ENCODE measurements around the gene OR10A3. TPM values are rescaled to one million over a fixed set of nuclear protein-coding genes. Genes with fewer than 3 reads are reported as not detected.
"Not testable (repeated sequence)": the region's sequence is repeated elsewhere in the genome, so short reads cannot be mapped to it uniquely, and the experiment has no call there.

OR10A3 gene, protein sequence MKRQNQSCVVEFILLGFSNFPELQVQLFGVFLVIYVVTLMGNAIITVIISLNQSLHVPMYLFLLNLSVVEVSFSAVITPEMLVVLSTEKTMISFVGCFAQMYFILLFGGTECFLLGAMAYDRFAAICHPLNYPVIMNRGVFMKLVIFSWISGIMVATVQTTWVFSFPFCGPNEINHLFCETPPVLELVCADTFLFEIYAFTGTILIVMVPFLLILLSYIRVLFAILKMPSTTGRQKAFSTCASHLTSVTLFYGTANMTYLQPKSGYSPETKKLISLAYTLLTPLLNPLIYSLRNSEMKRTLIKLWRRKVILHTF
- not detected for total RNA-seq

DNA sequence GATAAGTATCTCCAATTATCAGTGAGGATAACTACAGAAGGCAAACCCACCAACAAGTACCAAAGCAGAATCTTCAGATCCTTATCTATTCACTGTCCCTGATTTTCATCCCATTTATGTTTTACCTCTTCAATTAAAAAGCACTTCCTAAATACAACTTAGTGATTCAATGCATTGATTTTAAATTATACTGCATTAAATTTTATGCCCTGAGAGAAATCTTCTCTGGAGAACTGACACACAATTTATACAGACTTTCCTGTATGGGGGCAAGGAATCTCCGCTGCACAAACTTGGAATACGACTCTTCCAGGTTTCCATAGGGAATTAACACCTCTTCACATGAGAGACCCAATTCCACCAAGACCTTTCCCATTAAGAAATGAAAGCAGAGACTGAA, at the start of gene OR10A3:
OR10A3 (minus strand) TSS at position 101 of the 400 bp plus-strand sequence. CDS start 2,188 bp downstream, outside the sequence.
- H3K27ac ChIP-seq: no peak within 1 kb of the TSS
- no peaks in the 10 kb centered on the region for H3K4me1 ChIP-seq
- TF ChIP-seq, protein P1, sequence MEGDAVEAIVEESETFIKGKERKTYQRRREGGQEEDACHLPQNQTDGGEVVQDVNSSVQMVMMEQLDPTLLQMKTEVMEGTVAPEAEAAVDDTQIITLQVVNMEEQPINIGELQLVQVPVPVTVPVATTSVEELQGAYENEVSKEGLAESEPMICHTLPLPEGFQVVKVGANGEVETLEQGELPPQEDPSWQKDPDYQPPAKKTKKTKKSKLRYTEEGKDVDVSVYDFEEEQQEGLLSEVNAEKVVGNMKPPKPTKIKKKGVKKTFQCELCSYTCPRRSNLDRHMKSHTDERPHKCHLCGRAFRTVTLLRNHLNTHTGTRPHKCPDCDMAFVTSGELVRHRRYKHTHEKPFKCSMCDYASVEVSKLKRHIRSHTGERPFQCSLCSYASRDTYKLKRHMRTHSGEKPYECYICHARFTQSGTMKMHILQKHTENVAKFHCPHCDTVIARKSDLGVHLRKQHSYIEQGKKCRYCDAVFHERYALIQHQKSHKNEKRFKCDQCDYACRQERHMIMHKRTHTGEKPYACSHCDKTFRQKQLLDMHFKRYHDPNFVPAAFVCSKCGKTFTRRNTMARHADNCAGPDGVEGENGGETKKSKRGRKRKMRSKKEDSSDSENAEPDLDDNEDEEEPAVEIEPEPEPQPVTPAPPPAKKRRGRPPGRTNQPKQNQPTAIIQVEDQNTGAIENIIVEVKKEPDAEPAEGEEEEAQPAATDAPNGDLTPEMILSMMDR (IDR thresholded peaks at IDR 0.05): no peak
- no peaks in the 10 kb centered on the region for H3K36me3 ChIP-seq
- H3K9me3 ChIP-seq: peaks cover 3 to 12% of the 10 kb centered on the region in 2 donors
- intact Hi-C loops (cut with DNase I): no loop called here
- no peaks in the 10 kb centered on the region for H3K27me3 ChIP-seq
- H3K4me3 ChIP-seq: no peak within 1 kb of the TSS
- no peak for DNase-seq (ENCODE audit: low spot score in 2 of 2)

DNA sequence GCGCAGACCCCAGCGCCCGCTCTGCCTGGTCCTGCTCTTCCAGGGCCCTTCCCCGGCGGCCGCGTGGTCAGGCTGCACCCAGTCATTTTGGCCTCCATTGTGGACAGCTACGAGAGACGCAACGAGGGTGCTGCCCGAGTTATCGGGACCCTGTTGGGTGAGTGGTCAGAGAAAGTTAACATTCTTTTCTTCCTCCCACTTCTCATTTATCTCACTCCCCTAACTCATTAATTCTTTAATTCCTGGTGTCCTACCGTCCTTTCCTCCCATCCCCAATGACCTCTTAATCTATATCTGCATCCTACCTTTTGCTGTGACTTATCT, 46.0 kb upstream of the OR10A3 start:
- peak overlapping the region; percentile 70 to 90 for H3K4me3 ChIP-seq
- H3K27me3 ChIP-seq; DNase-seq (ENCODE audit: low spot score in 2 of 2); H3K9me3 ChIP-seq: not testable (repeated sequence)
- intact Hi-C loops (cut with DNase I): loop anchor here (1.0 to 10.0 kb wide), 4 partner anchors 82 to 1383 kb away; partner anchors contain the start of genes CYB5R2, ILK, PPFIBP2 and RRP8
- H3K36me3 ChIP-seq: peaks cover 12 to 15% of the 10 kb centered on the region in 2 donors
- peaks cover 8 to 27% of the 10 kb centered on the region in 2 donors for H3K4me1 ChIP-seq
- H3K27ac ChIP-seq: peak overlapping the region; percentile 76 to 81

DNA sequence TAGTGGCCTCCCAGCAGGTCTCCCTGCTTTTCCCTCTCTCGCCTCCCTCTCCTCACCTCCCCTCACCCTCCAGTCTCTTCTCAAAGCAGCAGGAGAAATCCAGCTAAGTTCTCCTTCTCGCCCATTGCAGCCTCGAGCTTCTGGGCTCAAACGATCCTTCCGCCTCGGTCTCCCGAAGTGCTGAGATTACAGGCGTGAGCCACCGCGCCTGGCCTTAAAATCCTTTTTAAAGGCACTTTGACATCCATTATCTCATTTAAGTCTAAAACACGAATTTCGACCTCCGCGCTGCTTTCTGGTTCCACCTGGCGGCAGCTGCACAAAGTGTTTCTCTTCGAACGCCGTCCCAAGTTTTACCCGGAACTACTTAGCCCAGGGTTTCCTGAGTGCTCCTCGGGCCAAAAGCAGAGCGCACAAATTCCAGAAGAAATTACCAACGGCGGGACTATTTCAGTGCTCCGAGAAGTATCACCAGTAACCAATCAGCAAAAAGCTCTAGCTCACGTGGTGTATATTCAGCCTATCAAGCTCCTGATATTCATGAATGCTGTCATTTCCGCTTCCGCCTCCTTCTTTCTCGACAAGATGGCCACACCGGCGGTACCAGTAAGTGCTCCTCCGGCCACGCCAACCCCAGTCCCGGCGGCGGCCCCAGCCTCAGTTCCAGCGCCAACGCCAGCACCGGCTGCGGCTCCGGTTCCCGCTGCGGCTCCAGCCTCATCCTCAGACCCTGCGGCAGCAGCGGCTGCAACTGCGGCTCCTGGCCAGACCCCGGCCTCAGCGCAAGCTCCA, 45.5 kb upstream of the OR10A3 start, which contains the start of gene EIF3F:
EIF3F (plus strand) TSS at position 570 of the 792 bp plus-strand sequence; CDS start at position 586, 16 bp downstream.
- peaks cover 8 to 27% of the 10 kb centered on the region in 2 donors for H3K4me1 ChIP-seq
- no peaks in the 10 kb centered on the region for H3K9me3 ChIP-seq
- peaks cover 7 to 9% of the 10 kb centered on the region in 2 donors for H3K36me3 ChIP-seq
- intact Hi-C loops (cut with DNase I): loop anchor here (1.0 to 10.0 kb wide), 5 partner anchors 82 to 1382 kb away; partner anchors contain the start of genes CYB5R2, ILK, PPFIBP2 and RRP8
- TF ChIP-seq, protein P1 (IDR thresholded peaks at IDR 0.05): peak; percentile 81 to 89 (median 85)
- peak within 1 kb of the TSS; percentile 70 to 90 for H3K4me3 ChIP-seq
- peak; percentile 77 to 96 for DNase-seq (ENCODE audit: low spot score in 2 of 2)
- H3K27ac ChIP-seq: peak within 1 kb of the TSS; percentile 76 to 81
- H3K27me3 ChIP-seq: no peaks in the 10 kb centered on the region

DNA sequence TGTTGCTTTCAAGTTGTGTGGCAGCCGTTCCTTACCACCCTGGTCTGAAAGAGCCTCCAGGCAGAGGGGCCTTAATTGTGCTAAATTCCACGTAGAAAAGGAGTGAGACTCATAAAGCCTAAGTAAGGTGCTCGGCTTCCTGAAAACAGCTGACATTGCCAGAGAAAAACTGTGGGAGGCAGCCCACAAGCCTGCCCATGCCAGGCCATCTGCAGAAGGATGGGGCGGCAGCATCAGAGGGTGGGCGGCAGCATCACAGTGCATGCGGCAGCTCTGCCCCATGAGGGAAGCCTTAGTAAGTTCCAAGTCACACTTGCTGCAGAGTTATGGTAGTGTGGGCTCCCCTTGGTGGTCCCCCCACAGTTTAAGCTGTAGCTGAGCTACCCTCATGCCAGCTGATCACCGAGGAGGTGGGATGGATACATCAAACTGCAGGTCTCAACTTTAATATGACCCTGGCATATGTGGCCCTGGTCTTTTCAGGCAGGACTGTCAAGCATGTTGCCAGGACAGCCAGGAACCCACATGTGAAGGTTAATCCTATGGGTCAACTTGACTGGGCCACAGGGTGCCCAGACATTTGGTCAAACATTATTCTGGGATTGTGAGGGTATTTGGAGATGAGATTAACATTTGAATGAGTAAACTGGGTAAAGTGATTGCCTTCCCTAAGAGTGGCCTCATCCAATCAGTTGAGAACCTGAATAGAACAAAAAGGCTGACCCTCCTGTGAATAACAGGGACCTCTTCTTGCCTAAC, 42.5 kb upstream of the OR10A3 start:
- no peak overlapping the region for H3K27ac ChIP-seq
- intact Hi-C loops (cut with DNase I): loop anchor here (10.0 kb wide), 1 partner anchor 1379 kb away; the partner anchor contains the start of genes ILK and RRP8
- H3K27me3 ChIP-seq: no peaks in the 10 kb centered on the region
- H3K4me1 ChIP-seq: peaks cover 8 to 15% of the 10 kb centered on the region in 2 donors
- DNase-seq (ENCODE audit: low spot score in 2 of 2): no peak
- no peaks in the 10 kb centered on the region for H3K36me3 ChIP-seq
- no peak overlapping the region for H3K4me3 ChIP-seq
- H3K9me3 ChIP-seq: no peaks in the 10 kb centered on the region
- TF ChIP-seq, protein P1 (IDR thresholded peaks at IDR 0.05): no peak

DNA sequence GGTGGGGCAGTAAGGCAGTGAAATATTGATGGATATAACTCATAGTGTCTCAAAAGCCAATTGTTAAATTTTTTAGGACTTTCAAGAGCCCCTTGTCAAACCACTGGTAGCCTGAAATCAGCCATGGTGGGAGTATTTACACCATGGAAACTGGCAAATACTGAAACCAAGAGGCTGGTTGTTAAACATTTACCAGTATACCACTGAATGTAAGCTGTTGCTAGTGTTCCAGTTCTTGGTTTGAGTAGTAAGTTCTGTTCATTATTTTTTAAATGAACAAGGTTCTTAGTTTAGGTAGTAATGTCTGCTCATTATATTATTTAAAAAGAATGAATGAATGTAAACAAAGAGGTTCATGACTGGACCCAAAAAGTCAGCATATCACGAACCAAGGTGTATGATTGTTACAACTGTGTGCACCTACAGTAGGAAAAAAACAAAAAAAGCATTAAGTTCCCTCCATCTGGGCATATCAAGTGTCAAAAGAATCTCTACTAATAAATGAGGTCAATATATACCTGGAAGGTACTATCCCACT, 41.1 kb upstream of the OR10A3 start:
- intact Hi-C loops (cut with DNase I): loop anchor here (10.0 kb wide), 1 partner anchor 1378 kb away; the partner anchor contains the start of genes ILK and RRP8
- no peaks in the 10 kb centered on the region for H3K27me3 ChIP-seq
- no peak overlapping the region for H3K4me3 ChIP-seq
- H3K9me3 ChIP-seq: no peaks in the 10 kb centered on the region
- TF ChIP-seq, protein P1 (IDR thresholded peaks at IDR 0.05): no peak
- H3K36me3 ChIP-seq: no peaks in the 10 kb centered on the region
- DNase-seq (ENCODE audit: low spot score in 2 of 2): no peak
- H3K4me1 ChIP-seq: peaks cover 0 to 5% of the 10 kb centered on the region in 2 donors
- no peak overlapping the region for H3K27ac ChIP-seq
